Thyroid gland (tissue), 4 donors: ENCODE results near the gene SLC8A3. TPM values are rescaled to one million over a fixed set of nuclear protein-coding genes. Genes with fewer than 3 reads are reported as not detected.
A peak's percentile ranks its signal among the peaks of the same experiment; 100 is the strongest.

Experiments
- DNase-seq, 2 donors: peaks; one replicate each; pipeline ENCODE4 v3.0.0-alpha.2; 2019
- H3K27ac ChIP-seq, 3 donors: fragments of 200-600 bp; sonication (generic); 1 replicate in 2 of 3; 2 replicates in 1 of 3; pipeline ENCODE4 v1.5.1; 2016 to 2019; ENCODE audit warnings: mild to moderate bottlenecking in 1 of 3, moderate library complexity in 1 of 3
- H3K27me3 ChIP-seq: fragments of 200-600 bp; sonication (generic); one replicate; pipeline ENCODE4 v1.5.1; 2019
- H3K36me3 ChIP-seq, 2 donors: fragments of 200-600 bp; sonication (generic); one replicate each; pipeline ENCODE4 v1.5.1; 2016 to 2019
- H3K4me1 ChIP-seq, 2 donors: fragments of 200-600 bp; sonication (generic); one replicate each; pipeline ENCODE4 v1.5.1; 2017 to 2019
- H3K4me3 ChIP-seq, 3 donors: fragments of 200-600 bp; sonication (generic); replicated peaks in 1 of 3; 1 replicate in 2 of 3; 2 replicates in 1 of 3; pipeline ENCODE4 v1.5.1; 2016; ENCODE audit warnings: mild to moderate bottlenecking in 1 of 3
- H3K9me3 ChIP-seq: fragments of 200-600 bp; sonication (generic); one replicate; pipeline ENCODE4 v1.5.1; 2017
- CTCF ChIP-seq, 6 experiments: fragments of 200-600 bp in 3 of 6; fragments of 450-650 bp in 3 of 6; sonication (generic) in 3 of 6; IDR thresholded peaks; one replicate each; pipeline ENCODE4 v1.5.1; 2016 to 2019; ENCODE audit warnings: antibody characterized with exemption in 6 of 6, mild to moderate bottlenecking in 2 of 6, inconsistent platforms in 1 of 6, moderate library complexity in 1 of 6
- POLR2A ChIP-seq, 2 donors: fragments of 450-650 bp; IDR thresholded peaks; one replicate each; pipeline ENCODE4 v1.6.1; 2017; ENCODE audit warnings: antibody characterized with exemption in 2 of 2, mild to moderate bottlenecking in 2 of 2, moderate library complexity in 1 of 2
- WGBS, 2 donors: methylation state at CpG; one replicate each; pipeline ENCODE4 v1.1.5; 2017; 5-methylcytosine and 5-hydroxymethylcytosine counted together
- intact Hi-C: fragments of 100-400 bp; cut with DNase I; formaldehyde crosslinking; loops from one replicate; pipeline ENCODE4 v1.15.1; 2023
- total RNA-seq, 4 donors: library from RNA; depleted of rRNA; stranded (reverse); fragments of >200 nt; gene quantifications; one replicate each; pipeline ENCODE4 v1.2.3, GENCODE V29; 2016

The SLC8A3 gene
- total RNA-seq, 4 donors from 2014 or later = 0.29 TPM; not detected in 3

- H3K27me3 ChIP-seq = no peaks in the 10 kb centered on the region
- DNase-seq = peak in 1 of 2 donors; percentile 32
- H3K4me1 ChIP-seq = no peaks in the 10 kb centered on the region
- WGBS, 2 donors = 19 to 40% methylated on average over 3 of the region's 3 CpGs
- no peak overlapping the region for H3K4me3 ChIP-seq
- intact Hi-C loops = no loop called here
- H3K27ac ChIP-seq = no peak overlapping the region
- TF ChIP-seq CTCF (IDR thresholded peaks at IDR 0.05) (no peak), POLR2A (IDR thresholded peaks at IDR 0.05) (no peak)
- H3K36me3 ChIP-seq = no peaks in the 10 kb centered on the region
- no peaks in the 10 kb centered on the region for H3K9me3 ChIP-seq
Observed at GRCh38 chr14:70052990-70053389, 135.8 kb downstream of the SLC8A3 start.

GRCh38 chr14:70050136-70050535, 138.6 kb downstream of the SLC8A3 start:
- DNase-seq = no peak
- H3K27ac ChIP-seq = no peak overlapping the region
- TF ChIP-seq CTCF (IDR thresholded peaks at IDR 0.05) (no peak), POLR2A (IDR thresholded peaks at IDR 0.05) (no peak)
- intact Hi-C loops = no loop called here
- H3K4me1 ChIP-seq = no peaks in the 10 kb centered on the region
- H3K36me3 ChIP-seq = no peaks in the 10 kb centered on the region
- no peaks in the 10 kb centered on the region for H3K9me3 ChIP-seq
- H3K4me3 ChIP-seq = no peak overlapping the region
- no peaks in the 10 kb centered on the region for H3K27me3 ChIP-seq
- 62 to 66% methylated on average over 4 of the region's 4 CpGs for WGBS, 2 donors

- H3K27me3 ChIP-seq = no peaks in the 10 kb centered on the region
- TF ChIP-seq POLR2A (IDR thresholded peaks at IDR 0.05) = no peak
- H3K27ac ChIP-seq = no peak overlapping the region
- intact Hi-C loops = no loop called here
- no peaks in the 10 kb centered on the region for H3K36me3 ChIP-seq
- no peak for DNase-seq
- 59 to 73% methylated on average over 3 of the region's 3 CpGs for WGBS, 2 donors
- H3K4me3 ChIP-seq = no peak overlapping the region
- no peaks in the 10 kb centered on the region for H3K9me3 ChIP-seq
- no peaks in the 10 kb centered on the region for H3K4me1 ChIP-seq
Observed at GRCh38 chr14:70049605-70050004, 139.1 kb downstream of the SLC8A3 start.

DNA sequence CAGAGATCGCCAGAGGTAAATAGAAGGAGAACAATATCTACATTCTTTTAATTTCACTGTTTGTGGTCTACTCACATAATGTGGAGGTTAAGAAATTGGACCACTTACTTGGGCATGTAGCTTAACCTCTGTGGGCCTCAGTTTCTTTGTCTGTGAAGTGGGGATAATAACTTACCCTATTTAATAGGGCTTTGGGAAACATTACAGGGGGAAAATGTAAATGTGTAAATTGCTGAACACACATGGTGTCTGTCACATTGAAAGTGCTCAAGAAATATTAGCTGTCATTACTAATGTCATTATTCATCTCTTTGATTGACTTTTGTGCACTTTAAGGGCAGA, 140.5 kb downstream of the SLC8A3 start:
- Histone ChIP-seq H3K9me3 (no peaks in the 10 kb centered on the region), H3K27ac (no peak overlapping the region), H3K4me3 (no peak overlapping the region), H3K27me3 (no peaks in the 10 kb centered on the region), H3K4me1 (no peaks in the 10 kb centered on the region), H3K36me3 (no peaks in the 10 kb centered on the region)
- no peak for DNase-seq
- WGBS, 2 donors = 74 to 82% methylated on average over 1 of the region's 1 CpG
- intact Hi-C loops = no loop called here
- no peak for TF ChIP-seq POLR2A (IDR thresholded peaks at IDR 0.05)
- TF ChIP-seq CTCF (IDR thresholded peaks at IDR 0.05) = no peak

GRCh38 chr14:70047598-70048312, 141.0 kb downstream of the SLC8A3 start:
- 65 to 68% methylated on average over 3 of the region's 3 CpGs for WGBS, 2 donors
- no peak overlapping the region for H3K4me3 ChIP-seq
- no peaks in the 10 kb centered on the region for H3K36me3 ChIP-seq
- intact Hi-C loops = no loop called here
- H3K9me3 ChIP-seq = no peaks in the 10 kb centered on the region
- no peak overlapping the region for H3K27ac ChIP-seq
- no peak for DNase-seq
- TF ChIP-seq CTCF (IDR thresholded peaks at IDR 0.05) = no peak
- TF ChIP-seq POLR2A (IDR thresholded peaks at IDR 0.05) = no peak
- no peaks in the 10 kb centered on the region for H3K27me3 ChIP-seq
- no peaks in the 10 kb centered on the region for H3K4me1 ChIP-seq
